ENCODE results near the gene ENPP1. TPM values are rescaled to one million over a fixed set of nuclear protein-coding genes. Genes with fewer than 3 reads are reported as not detected.

Gene ENPP1
- polyA plus RNA-seq, 1 of the 3 experiments (the other 2 are of a cell fraction) = not detected

DNA sequence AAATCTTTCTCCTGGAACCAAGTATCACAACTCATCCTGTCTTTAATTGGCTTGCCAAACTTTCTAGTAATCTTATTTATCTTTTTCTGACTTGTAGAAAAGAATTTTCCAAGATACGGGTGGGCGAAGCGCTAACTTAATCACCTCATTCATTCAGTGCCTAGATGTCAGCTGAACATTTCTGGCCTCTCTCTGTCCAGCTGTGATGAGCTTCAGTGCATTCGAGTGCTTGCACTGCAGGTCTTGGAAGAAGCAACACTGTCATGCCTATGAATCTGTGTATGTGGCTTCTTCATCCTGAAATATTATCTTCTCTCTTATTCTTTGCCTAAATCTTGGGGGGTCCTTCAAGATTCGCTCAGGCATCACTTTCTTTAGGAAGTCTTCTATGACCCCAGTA is 16.3 kb upstream of the ENPP1 start:
- no peaks in the 10 kb centered on the region for H3K9me2 ChIP-seq
- CTCF ChIA-PET = no interaction called here
- no peak overlapping the region for H2AFZ ChIP-seq (ENCODE audit: low read depth)
- WGBS (ENCODE audit: low lambda C conversion rate) = 6% methylated on average over 5 of the region's 5 CpGs
- no peaks in the 10 kb centered on the region; the same call in 1 of the 2 replicates for H3K27me3 ChIP-seq (ENCODE audit: insufficient read depth)
- H3K9me3 ChIP-seq = no peaks in the 10 kb centered on the region
- H3K4me2 ChIP-seq = no peak overlapping the region
- no peak overlapping the region for H3K27ac ChIP-seq (ENCODE audit: low read depth in 2 of 2, low read length in 1 of 2)
- DNase-seq = no peak
- POLR2A ChIA-PET = no interaction called here
- H3K36me3 ChIP-seq (replicated peaks in 1 of 2; ENCODE audit: control insufficient read depth in 1 of 2, insufficient read depth in 2 of 2, low read length in 1 of 2) = no peaks in the 10 kb centered on the region
- TF ChIP-seq EP300 (IDR thresholded peaks at IDR 0.05; ENCODE audit: borderline replicate concordance in 1 of 2, low read depth in 1 of 2, low read length in 1 of 2) (no peak), EZH2phosphoT487 (IDR thresholded peaks at IDR 0.05; ENCODE audit: borderline replicate concordance, low read depth) (no peak), RXRA (IDR thresholded peaks at IDR 0.05; ENCODE audit: borderline replicate concordance, low read depth) (no peak), MXI1 (IDR thresholded peaks at IDR 0.05; ENCODE audit: low read depth, low read length) (no peak), GATA2 (CRISPR knock-in tag; IDR thresholded peaks at IDR 0.05) (no peak), FOSL2 (IDR thresholded peaks at IDR 0.05; ENCODE audit: borderline replicate concordance, low read depth) (no peak), RAD21 (IDR thresholded peaks at IDR 0.05; ENCODE audit: low read length) (no peak), SMC3 (IDR thresholded peaks at IDR 0.05; ENCODE audit: low read depth, low read length) (no peak), SIN3A (IDR thresholded peaks at IDR 0.05; ENCODE audit: borderline replicate concordance, low read depth, low read length) (no peak), TAF1 (IDR thresholded peaks at IDR 0.05; ENCODE audit: borderline replicate concordance, low read depth, low read length) (no peak), GABPA (IDR thresholded peaks at IDR 0.05; ENCODE audit: low read depth) (no peak), MEF2A (IDR thresholded peaks at IDR 0.05; ENCODE audit: borderline replicate concordance, low read depth) (no peak), FOXJ3 (CRISPR knock-in tag; IDR thresholded peaks at IDR 0.05) (no peak)
- TF ChIP-seq, protein P1, sequence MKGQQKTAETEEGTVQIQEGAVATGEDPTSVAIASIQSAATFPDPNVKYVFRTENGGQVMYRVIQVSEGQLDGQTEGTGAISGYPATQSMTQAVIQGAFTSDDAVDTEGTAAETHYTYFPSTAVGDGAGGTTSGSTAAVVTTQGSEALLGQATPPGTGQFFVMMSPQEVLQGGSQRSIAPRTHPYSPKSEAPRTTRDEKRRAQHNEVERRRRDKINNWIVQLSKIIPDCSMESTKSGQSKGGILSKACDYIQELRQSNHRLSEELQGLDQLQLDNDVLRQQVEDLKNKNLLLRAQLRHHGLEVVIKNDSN (IDR thresholded peaks at IDR 0.05; ENCODE audit: borderline replicate concordance, low read depth) = no peak
- TF ChIP-seq, protein P2, sequence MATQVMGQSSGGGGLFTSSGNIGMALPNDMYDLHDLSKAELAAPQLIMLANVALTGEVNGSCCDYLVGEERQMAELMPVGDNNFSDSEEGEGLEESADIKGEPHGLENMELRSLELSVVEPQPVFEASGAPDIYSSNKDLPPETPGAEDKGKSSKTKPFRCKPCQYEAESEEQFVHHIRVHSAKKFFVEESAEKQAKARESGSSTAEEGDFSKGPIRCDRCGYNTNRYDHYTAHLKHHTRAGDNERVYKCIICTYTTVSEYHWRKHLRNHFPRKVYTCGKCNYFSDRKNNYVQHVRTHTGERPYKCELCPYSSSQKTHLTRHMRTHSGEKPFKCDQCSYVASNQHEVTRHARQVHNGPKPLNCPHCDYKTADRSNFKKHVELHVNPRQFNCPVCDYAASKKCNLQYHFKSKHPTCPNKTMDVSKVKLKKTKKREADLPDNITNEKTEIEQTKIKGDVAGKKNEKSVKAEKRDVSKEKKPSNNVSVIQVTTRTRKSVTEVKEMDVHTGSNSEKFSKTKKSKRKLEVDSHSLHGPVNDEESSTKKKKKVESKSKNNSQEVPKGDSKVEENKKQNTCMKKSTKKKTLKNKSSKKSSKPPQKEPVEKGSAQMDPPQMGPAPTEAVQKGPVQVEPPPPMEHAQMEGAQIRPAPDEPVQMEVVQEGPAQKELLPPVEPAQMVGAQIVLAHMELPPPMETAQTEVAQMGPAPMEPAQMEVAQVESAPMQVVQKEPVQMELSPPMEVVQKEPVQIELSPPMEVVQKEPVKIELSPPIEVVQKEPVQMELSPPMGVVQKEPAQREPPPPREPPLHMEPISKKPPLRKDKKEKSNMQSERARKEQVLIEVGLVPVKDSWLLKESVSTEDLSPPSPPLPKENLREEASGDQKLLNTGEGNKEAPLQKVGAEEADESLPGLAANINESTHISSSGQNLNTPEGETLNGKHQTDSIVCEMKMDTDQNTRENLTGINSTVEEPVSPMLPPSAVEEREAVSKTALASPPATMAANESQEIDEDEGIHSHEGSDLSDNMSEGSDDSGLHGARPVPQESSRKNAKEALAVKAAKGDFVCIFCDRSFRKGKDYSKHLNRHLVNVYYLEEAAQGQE (IDR thresholded peaks at IDR 0.05; ENCODE audit: low read depth, low read length) = no peak
- TF ChIP-seq, protein P3, sequence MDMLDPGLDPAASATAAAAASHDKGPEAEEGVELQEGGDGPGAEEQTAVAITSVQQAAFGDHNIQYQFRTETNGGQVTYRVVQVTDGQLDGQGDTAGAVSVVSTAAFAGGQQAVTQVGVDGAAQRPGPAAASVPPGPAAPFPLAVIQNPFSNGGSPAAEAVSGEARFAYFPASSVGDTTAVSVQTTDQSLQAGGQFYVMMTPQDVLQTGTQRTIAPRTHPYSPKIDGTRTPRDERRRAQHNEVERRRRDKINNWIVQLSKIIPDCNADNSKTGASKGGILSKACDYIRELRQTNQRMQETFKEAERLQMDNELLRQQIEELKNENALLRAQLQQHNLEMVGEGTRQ (IDR thresholded peaks at IDR 0.05; ENCODE audit: borderline replicate concordance, low read depth, low read length) = no peak
- TF ChIP-seq, protein P4, sequence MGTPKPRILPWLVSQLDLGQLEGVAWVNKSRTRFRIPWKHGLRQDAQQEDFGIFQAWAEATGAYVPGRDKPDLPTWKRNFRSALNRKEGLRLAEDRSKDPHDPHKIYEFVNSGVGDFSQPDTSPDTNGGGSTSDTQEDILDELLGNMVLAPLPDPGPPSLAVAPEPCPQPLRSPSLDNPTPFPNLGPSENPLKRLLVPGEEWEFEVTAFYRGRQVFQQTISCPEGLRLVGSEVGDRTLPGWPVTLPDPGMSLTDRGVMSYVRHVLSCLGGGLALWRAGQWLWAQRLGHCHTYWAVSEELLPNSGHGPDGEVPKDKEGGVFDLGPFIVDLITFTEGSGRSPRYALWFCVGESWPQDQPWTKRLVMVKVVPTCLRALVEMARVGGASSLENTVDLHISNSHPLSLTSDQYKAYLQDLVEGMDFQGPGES (IDR thresholded peaks at IDR 0.05; ENCODE audit: low read depth, low read length) = no peak
- no peak overlapping the region for H3K9ac ChIP-seq
- H3F3A ChIP-seq (replicated peaks; ENCODE audit: insufficient read depth) = no peaks in the 10 kb centered on the region
- H3K79me2 ChIP-seq (ENCODE audit: insufficient read depth) = no peaks in the 10 kb centered on the region
- H3K4me1 ChIP-seq (ENCODE audit: control insufficient read depth in 1 of 2, insufficient read depth in 2 of 2, low read depth in 1 of 2, low read length in 1 of 2) = no peaks in the 10 kb centered on the region; a peak in 1 of 4 replicates
- H4K20me1 ChIP-seq (ENCODE audit: insufficient read depth) = no peaks in the 10 kb centered on the region
- H3K4me3 ChIP-seq (ENCODE audit: low read depth in 2 of 2, low read length in 1 of 2) = no peak overlapping the region

Data from SK-N-SH (cell line).